GM23338 (cell line): ENCODE data around the gene CD38. TPM values are rescaled to one million over a fixed set of nuclear protein-coding genes. Genes with fewer than 3 reads are reported as not detected.

Experiments used
- ATAC-seq: fragments of 200-7000 bp; cut with Tn5 transposase; 3 replicates; pipeline ENCODE4 v1.9.1; 2020
- DNase-seq: peaks from one replicate; pipeline ENCODE4 v3.0.0-alpha.2; 2015; ENCODE audit warnings: low spot score
- H2AFZ ChIP-seq: fragments of 200-600 bp; sonication (generic); 2 replicates; pipeline ENCODE4 v1.8.0; 2016; ENCODE audit warnings: antibody characterized with exemption, mild to moderate bottlenecking, moderate library complexity
- H3F3A ChIP-seq: fragments of 200-600 bp; sonication (generic); replicated peaks from 2 replicates; pipeline ENCODE4 v1.8.0; 2017; ENCODE audit warnings: antibody characterized with exemption, mixed run types, low read depth
- H3K27ac ChIP-seq: fragments of 200-600 bp; sonication (generic); 2 replicates; pipeline ENCODE4 v1.6.1; 2016; ENCODE audit warnings: low read depth
- H3K27me3 ChIP-seq: fragments of 200-600 bp; sonication (generic); 2 replicates; pipeline ENCODE4 v1.8.0; 2016; ENCODE audit warnings: mild to moderate bottlenecking, mixed run types, moderate library complexity; ENCODE audit not compliant: insufficient read depth
- H3K36me3 ChIP-seq: fragments of 200-600 bp; sonication (generic); 2 replicates; pipeline ENCODE4 v1.8.0; 2016; ENCODE audit warnings: mild to moderate bottlenecking; ENCODE audit not compliant: insufficient read depth
- H3K4me1 ChIP-seq: fragments of 200-600 bp; sonication (generic); 2 replicates; pipeline ENCODE4 v1.8.0; 2016; ENCODE audit warnings: mild to moderate bottlenecking, moderate library complexity; ENCODE audit not compliant: insufficient read depth
- H3K4me2 ChIP-seq: fragments of 200-600 bp; sonication (generic); 2 replicates; pipeline ENCODE4 v1.7.1; 2017; ENCODE audit warnings: mixed run types
- H3K4me3 ChIP-seq: fragments of 200-600 bp; sonication (generic); 2 replicates; pipeline ENCODE4 v1.6.1; 2016; ENCODE audit warnings: mixed run types
- H3K79me2 ChIP-seq: fragments of 200-600 bp; sonication (generic); replicated peaks from 2 replicates; pipeline ENCODE4 v1.8.0; 2017; ENCODE audit warnings: mild to moderate bottlenecking; ENCODE audit not compliant: insufficient read depth
- H3K9me2 ChIP-seq: fragments of 200-600 bp; sonication (generic); 2 replicates; pipeline ENCODE4 v1.8.0; 2017; ENCODE audit not compliant: insufficient read depth
- H4K20me1 ChIP-seq: fragments of 200-600 bp; sonication (generic); replicated peaks from 2 replicates; pipeline ENCODE4 v1.8.0; 2017; ENCODE audit warnings: mild to moderate bottlenecking; ENCODE audit not compliant: insufficient read depth
- H3K27ac Mint-ChIP-seq: 2 replicates; pipeline ENCODE4 v1.8.0; 2020; ENCODE audit warnings: inconsistent platforms, mild to moderate bottlenecking, moderate library complexity, mixed read lengths
- H3K27me3 Mint-ChIP-seq: 3 replicates; pipeline ENCODE4 v1.8.0; 2022; ENCODE audit warnings: low read depth, mild to moderate bottlenecking, moderate library complexity, mixed read lengths, inconsistent platforms; ENCODE audit not compliant: insufficient read depth, poor library complexity
- H3K36me3 Mint-ChIP-seq: 3 replicates; pipeline ENCODE4 v1.8.0; 2021; ENCODE audit warnings: low read depth, mild to moderate bottlenecking, inconsistent platforms, moderate library complexity, mixed read lengths
- H3K4me1 Mint-ChIP-seq: 3 replicates; pipeline ENCODE4 v1.8.0; 2020; ENCODE audit warnings: mild to moderate bottlenecking, inconsistent platforms, mixed read lengths
- H3K4me3 Mint-ChIP-seq: 3 replicates; pipeline ENCODE4 v1.8.0; 2021; ENCODE audit warnings: moderate library complexity, mild to moderate bottlenecking, inconsistent platforms, mixed read lengths
- H3K9me3 Mint-ChIP-seq: 3 replicates; pipeline ENCODE4 v1.8.0; 2020; ENCODE audit warnings: moderate library complexity, mild to moderate bottlenecking, inconsistent platforms, mixed read lengths
- EZH2phosphoT487 ChIP-seq: fragments of 200-600 bp; sonication (generic); IDR thresholded peaks from one replicate; pipeline ENCODE4 v1.8.1; 2018; ENCODE audit warnings: antibody characterized with exemption; ENCODE audit not compliant: unreplicated experiment
- POLR2AphosphoS5 ChIP-seq: IDR thresholded peaks from 2 replicates; pipeline ENCODE4 v1.6.1; 2016; ENCODE audit warnings: antibody characterized with exemption, low read depth
- REST ChIP-seq: IDR thresholded peaks from one replicate; pipeline ENCODE4 v1.6.1; 2018; ENCODE audit warnings: antibody characterized with exemption; ENCODE audit not compliant: unreplicated experiment
- polyA plus RNA-seq: library from polyadenylated mRNA; unstranded; fragments of >200 nt; fragmentation: Nextera tagmentation; extraction: Ambion mirVana; gene quantifications from 2 replicates; pipeline ENCODE4 v1.2.1, GENCODE V29; 2016
- total RNA-seq: library from RNA; depleted of rRNA; stranded (reverse); fragments of >200 nt; shearing (Covaris generic); gene quantifications from 2 replicates; pipeline ENCODE4 v1.2.3, GENCODE V29; 2014
- TF ChIP-seq, protein P1 (sequence below), 2 experiments: fragments of 200-600 bp in 1 of 2; sonication (generic) in 1 of 2; conservative IDR thresholded peaks; 2 replicates each; pipeline versions ENCODE4 v1.5.1 to v1.6.1; 2016 to 2017; ENCODE audit warnings: antibody characterized with exemption in 2 of 2, low read depth in 2 of 2, mild to moderate bottlenecking in 2 of 2, moderate library complexity in 1 of 2

Gene CD38
- total and polyA plus RNA-seq, 2 experiments from 2014 or later = 0.17 to 0.24 TPM

GRCh38 chr4:15779306-15779705 lies 1.2 kb downstream of the CD38 start:
- no peaks in the 10 kb centered on the region for H3K36me3 Mint-ChIP-seq
- peak; percentile 81 for DNase-seq
- Histone ChIP-seq H3K9me2 (peaks cover 10% of the 10 kb centered on the region), H3K79me2 (no peaks in the 10 kb centered on the region), H3K4me1 (0 out of 2 replicates have a peak, but pooled peaks cover 2% of the 10 kb centered on the region), H2AFZ (peak overlapping the region; percentile 64), H3K4me2 (peak overlapping the region; percentile 84), H3F3A (no peaks in the 10 kb centered on the region), H3K36me3 (no peaks in the 10 kb centered on the region), H3K27ac (no peak overlapping the region), H3K27me3 (peaks cover 59% of the 10 kb centered on the region), H4K20me1 (no peaks in the 10 kb centered on the region), H3K4me3 (peak overlapping the region; percentile 59)
- peaks cover 17% of the 10 kb centered on the region for H3K4me1 Mint-ChIP-seq
- H3K27ac Mint-ChIP-seq = no peak overlapping the region
- H3K4me3 Mint-ChIP-seq = peak overlapping the region; percentile 74
- peak; percentile 68 for ATAC-seq
- TF ChIP-seq POLR2AphosphoS5 = no peak
- TF ChIP-seq, protein P1, sequence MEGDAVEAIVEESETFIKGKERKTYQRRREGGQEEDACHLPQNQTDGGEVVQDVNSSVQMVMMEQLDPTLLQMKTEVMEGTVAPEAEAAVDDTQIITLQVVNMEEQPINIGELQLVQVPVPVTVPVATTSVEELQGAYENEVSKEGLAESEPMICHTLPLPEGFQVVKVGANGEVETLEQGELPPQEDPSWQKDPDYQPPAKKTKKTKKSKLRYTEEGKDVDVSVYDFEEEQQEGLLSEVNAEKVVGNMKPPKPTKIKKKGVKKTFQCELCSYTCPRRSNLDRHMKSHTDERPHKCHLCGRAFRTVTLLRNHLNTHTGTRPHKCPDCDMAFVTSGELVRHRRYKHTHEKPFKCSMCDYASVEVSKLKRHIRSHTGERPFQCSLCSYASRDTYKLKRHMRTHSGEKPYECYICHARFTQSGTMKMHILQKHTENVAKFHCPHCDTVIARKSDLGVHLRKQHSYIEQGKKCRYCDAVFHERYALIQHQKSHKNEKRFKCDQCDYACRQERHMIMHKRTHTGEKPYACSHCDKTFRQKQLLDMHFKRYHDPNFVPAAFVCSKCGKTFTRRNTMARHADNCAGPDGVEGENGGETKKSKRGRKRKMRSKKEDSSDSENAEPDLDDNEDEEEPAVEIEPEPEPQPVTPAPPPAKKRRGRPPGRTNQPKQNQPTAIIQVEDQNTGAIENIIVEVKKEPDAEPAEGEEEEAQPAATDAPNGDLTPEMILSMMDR (conservative IDR thresholded peaks at IDR 0.05; ENCODE audit: low read depth in 2 of 2) = peak; percentile 45 to 57
- H3K27me3 Mint-ChIP-seq = peaks cover 25% of the 10 kb centered on the region
- no peaks in the 10 kb centered on the region for H3K9me3 Mint-ChIP-seq

GRCh38 chr4:15779809-15780208 lies 1.7 kb downstream of the CD38 start:
- Mint-ChIP-seq H3K27me3 (peaks cover 25% of the 10 kb centered on the region), H3K9me3 (no peaks in the 10 kb centered on the region), H3K4me3 (peak overlapping the region; percentile 74), H3K36me3 (no peaks in the 10 kb centered on the region; the same call in 2 of the 3 replicates), H3K4me1 (peaks cover 18% of the 10 kb centered on the region), H3K27ac (no peak overlapping the region)
- ATAC-seq = no peak
- H2AFZ ChIP-seq = peak overlapping the region; percentile 64
- TF ChIP-seq REST = no peak
- no peak for TF ChIP-seq EZH2phosphoT487
- H3K4me2 ChIP-seq = peak overlapping the region; percentile 84
- H3K27ac ChIP-seq = no peak overlapping the region
- peaks cover 10% of the 10 kb centered on the region for H3K9me2 ChIP-seq
- no peaks in the 10 kb centered on the region for H3K79me2 ChIP-seq
- no peaks in the 10 kb centered on the region for H4K20me1 ChIP-seq
- H3F3A ChIP-seq = no peaks in the 10 kb centered on the region
- no peak for DNase-seq
- no peaks in the 10 kb centered on the region for H3K36me3 ChIP-seq
- H3K4me3 ChIP-seq = peak overlapping the region; percentile 59
- peaks cover 59% of the 10 kb centered on the region for H3K27me3 ChIP-seq
- 0 out of 2 replicates have a peak, but pooled peaks cover 2% of the 10 kb centered on the region for H3K4me1 ChIP-seq
